ENCODE data around the gene DDN. TPM values are rescaled to one million over a fixed set of nuclear protein-coding genes. Genes with fewer than 3 reads are reported as not detected.

The DDN gene
- total RNA-seq, 3 donors from 2014 or later: under 0.01 to 0.16 TPM; not detected in 1

DNA sequence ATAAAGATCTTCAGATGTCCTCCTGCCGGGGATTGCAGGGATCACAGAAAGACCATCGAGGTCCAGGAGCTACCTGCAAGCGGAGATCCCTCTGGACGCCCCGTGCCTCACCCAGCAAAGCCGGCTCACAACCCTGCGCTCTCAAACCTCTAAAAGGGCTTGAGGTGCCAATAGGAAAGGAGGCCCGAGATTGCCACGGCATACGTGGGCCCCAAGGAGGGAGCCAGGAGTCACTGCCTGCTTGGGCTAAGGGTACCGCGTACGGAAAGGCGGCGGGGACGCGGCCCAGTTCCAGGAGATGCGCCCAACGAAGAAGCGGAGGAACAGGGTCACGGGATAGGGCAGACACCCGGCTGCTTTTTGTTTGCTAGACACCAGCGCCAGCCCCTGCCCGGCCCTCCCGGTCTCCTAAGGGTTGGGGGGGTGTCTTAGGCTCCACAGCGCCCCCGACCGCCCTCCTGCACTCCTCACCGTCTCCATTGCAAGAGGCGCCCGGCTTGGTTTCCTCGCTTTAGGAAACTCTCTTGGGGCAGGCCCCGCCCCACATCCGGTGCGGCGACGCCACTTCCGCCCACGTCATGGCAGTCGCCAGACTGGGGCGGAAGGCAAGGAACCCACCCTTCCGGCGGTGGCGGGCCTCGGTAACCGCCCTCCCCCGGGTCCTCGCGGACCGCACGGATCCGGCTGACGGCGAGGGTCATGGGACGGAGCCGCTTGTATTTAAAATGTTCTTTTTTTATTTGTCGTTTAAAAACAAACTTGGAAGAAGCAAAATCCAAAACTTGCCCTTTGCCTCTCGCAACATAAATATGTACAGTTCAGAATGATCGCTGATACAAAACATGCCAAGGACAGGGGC lies 19.3 kb upstream of the DDN start, which contains the start of gene PRKAG1:
PRKAG1 (minus strand) TSS at position 516 of the 859 bp plus-strand sequence; CDS start at position 480, 36 bp downstream.
- Histone ChIP-seq H3K4me3 (peak within 1 kb of the TSS; percentile 68 to 98 (median 91)), H3K4me1 (peaks cover 8 to 15% of the 10 kb centered on the region in 2 donors), H3K36me3 (no peaks in the 10 kb centered on the region), H3K27ac (peak within 1 kb of the TSS; percentile 94 to 97), H3K9me3 (no peaks in the 10 kb centered on the region), H3K27me3 (no peaks in the 10 kb centered on the region)
- intact Hi-C loops (cut with DNase I; ENCODE audit: low total_unique reads): no loop called here
- peak; percentile 94 to 96 for DNase-seq (ENCODE audit: low spot score in 2 of 2)
- TF ChIP-seq, protein P1, sequence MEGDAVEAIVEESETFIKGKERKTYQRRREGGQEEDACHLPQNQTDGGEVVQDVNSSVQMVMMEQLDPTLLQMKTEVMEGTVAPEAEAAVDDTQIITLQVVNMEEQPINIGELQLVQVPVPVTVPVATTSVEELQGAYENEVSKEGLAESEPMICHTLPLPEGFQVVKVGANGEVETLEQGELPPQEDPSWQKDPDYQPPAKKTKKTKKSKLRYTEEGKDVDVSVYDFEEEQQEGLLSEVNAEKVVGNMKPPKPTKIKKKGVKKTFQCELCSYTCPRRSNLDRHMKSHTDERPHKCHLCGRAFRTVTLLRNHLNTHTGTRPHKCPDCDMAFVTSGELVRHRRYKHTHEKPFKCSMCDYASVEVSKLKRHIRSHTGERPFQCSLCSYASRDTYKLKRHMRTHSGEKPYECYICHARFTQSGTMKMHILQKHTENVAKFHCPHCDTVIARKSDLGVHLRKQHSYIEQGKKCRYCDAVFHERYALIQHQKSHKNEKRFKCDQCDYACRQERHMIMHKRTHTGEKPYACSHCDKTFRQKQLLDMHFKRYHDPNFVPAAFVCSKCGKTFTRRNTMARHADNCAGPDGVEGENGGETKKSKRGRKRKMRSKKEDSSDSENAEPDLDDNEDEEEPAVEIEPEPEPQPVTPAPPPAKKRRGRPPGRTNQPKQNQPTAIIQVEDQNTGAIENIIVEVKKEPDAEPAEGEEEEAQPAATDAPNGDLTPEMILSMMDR (IDR thresholded peaks at IDR 0.05): peak; percentile 13 to 33 (median 30)
- TF ChIP-seq POLR2AphosphoS5 (IDR thresholded peaks at IDR 0.05) (peak; percentile 91 to 96 (median 93)), POLR2A (IDR thresholded peaks at IDR 0.05) (peak; percentile 66)

DNA sequence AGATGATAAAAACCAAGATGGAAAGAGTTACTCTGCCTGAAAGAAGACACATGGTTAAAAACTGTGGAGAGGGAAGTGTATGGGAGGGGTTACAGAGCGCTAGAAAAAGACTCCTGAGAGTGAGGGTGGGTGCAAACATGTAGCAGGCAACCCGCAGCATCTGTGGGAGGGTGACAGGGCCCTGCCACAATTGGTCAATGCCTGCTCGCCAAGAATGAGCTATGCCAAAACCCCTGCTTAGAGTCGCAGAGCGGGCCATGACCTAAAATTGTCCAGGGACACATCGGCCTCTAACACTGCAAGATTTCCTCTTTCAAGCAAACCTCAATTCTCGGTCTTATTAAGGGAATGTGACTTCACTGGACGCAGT lies 18.7 kb upstream of the DDN start:
- no peaks in the 10 kb centered on the region for H3K27me3 ChIP-seq
- no peak for TF ChIP-seq POLR2A (IDR thresholded peaks at IDR 0.05)
- TF ChIP-seq, protein P1 (IDR thresholded peaks at IDR 0.05): no peak
- no peak for TF ChIP-seq POLR2AphosphoS5 (IDR thresholded peaks at IDR 0.05)
- peak overlapping the region; percentile 94 to 97 for H3K27ac ChIP-seq
- no peaks in the 10 kb centered on the region for H3K36me3 ChIP-seq
- DNase-seq (ENCODE audit: low spot score in 2 of 2): no peak
- peak overlapping the region; percentile 68 to 98 (median 91) for H3K4me3 ChIP-seq
- H3K9me3 ChIP-seq: no peaks in the 10 kb centered on the region
- H3K4me1 ChIP-seq: peaks cover 8 to 15% of the 10 kb centered on the region in 2 donors
- intact Hi-C loops (cut with DNase I; ENCODE audit: low total_unique reads): no loop called here

DNA sequence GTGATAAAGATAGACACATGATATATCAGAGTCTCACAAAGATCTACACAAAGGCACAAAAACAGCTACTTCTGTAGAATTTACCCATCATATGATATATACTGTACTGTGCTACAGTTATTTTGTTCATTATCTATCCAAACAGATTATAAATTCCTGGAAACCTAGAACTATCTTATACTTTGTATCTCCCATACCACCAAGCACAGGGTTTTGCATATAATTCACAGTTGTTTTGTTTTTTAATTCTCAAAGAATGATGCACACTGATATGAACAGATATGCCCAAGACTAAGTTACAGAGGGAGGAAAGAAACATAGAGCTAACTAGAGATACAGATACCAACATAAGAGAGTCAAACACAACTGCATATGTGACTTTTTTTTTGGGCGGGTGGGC lies 16.0 kb upstream of the DDN start:
- no peaks in the 10 kb centered on the region for H3K27me3 ChIP-seq
- H3K4me3 ChIP-seq: no peak overlapping the region
- H3K36me3 ChIP-seq: no peaks in the 10 kb centered on the region
- no peak for DNase-seq (ENCODE audit: low spot score in 2 of 2)
- H3K27ac ChIP-seq: no peak overlapping the region
- no peaks in the 10 kb centered on the region for H3K9me3 ChIP-seq
- H3K4me1 ChIP-seq: peaks cover 8 to 15% of the 10 kb centered on the region in 2 donors
- intact Hi-C loops (cut with DNase I; ENCODE audit: low total_unique reads): no loop called here
- TF ChIP-seq POLR2AphosphoS5 (IDR thresholded peaks at IDR 0.05): no peak
- TF ChIP-seq, protein P1 (IDR thresholded peaks at IDR 0.05): no peak
- no peak for TF ChIP-seq POLR2A (IDR thresholded peaks at IDR 0.05)

DNA sequence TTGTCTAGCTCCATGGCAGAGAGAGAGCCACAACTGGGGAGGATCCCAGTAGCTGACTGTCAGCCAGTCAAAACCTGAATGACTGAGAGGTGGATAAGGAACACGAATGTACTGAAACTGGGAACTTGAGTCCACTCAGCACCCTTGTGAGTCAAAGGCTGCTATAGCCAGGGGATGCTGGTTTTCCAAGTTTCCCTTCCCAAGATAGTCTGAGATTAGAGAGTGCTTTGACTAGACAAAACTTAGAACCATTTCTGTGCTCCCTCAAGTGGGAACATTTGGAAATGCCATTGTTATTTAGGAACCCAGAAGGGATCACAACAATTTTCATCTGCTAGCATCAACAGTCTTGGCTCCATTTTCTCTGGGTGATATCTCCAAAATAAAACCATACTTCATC lies 15.4 kb upstream of the DDN start:
- no peaks in the 10 kb centered on the region for H3K9me3 ChIP-seq
- H3K4me3 ChIP-seq: no peak overlapping the region
- TF ChIP-seq POLR2A (IDR thresholded peaks at IDR 0.05) (no peak), POLR2AphosphoS5 (IDR thresholded peaks at IDR 0.05) (no peak)
- TF ChIP-seq, protein P1 (IDR thresholded peaks at IDR 0.05): no peak
- H3K4me1 ChIP-seq: peaks cover 8 to 15% of the 10 kb centered on the region in 2 donors
- no peak for DNase-seq (ENCODE audit: low spot score in 2 of 2)
- intact Hi-C loops (cut with DNase I; ENCODE audit: low total_unique reads): no loop called here
- no peak overlapping the region for H3K27ac ChIP-seq
- H3K27me3 ChIP-seq: no peaks in the 10 kb centered on the region
- H3K36me3 ChIP-seq: no peaks in the 10 kb centered on the region

DNA sequence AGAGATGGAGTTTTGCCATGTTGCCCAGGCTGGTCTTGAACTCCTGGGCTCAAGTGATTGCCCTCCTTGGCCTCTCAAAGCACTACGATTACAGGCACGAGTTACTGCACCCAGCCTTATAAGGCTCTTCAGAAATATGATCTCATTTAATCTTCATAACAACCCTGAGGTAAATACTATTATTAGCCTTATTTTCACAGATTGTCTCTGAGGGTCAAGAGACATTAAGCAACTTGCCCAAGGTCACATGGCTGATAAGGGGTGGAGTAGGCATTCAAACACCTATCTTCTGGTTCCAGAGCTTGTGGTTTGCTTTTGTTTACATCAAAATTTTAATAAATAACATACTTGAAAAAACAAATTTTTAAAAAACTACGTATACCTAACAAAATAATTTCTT lies 14.3 kb upstream of the DDN start:
- H3K4me3 ChIP-seq: no peak overlapping the region

More for the DNA sequence above, 14.3 kb upstream of the DDN start:
- H3K4me1 ChIP-seq: peaks cover 8 to 9% of the 10 kb centered on the region in 2 donors
- intact Hi-C loops (cut with DNase I; ENCODE audit: low total_unique reads): no loop called here
- H3K27ac ChIP-seq: no peak overlapping the region
- H3K9me3 ChIP-seq: no peaks in the 10 kb centered on the region
- no peak for DNase-seq (ENCODE audit: low spot score in 2 of 2)
- H3K36me3 ChIP-seq: no peaks in the 10 kb centered on the region
- TF ChIP-seq POLR2AphosphoS5 (IDR thresholded peaks at IDR 0.05) (no peak), POLR2A (IDR thresholded peaks at IDR 0.05) (no peak)
- TF ChIP-seq, protein P1 (IDR thresholded peaks at IDR 0.05): no peak
- no peaks in the 10 kb centered on the region for H3K27me3 ChIP-seq
